Measurements from ENCODE around the gene MUC5AC.

Gene MUC5AC

DNA sequence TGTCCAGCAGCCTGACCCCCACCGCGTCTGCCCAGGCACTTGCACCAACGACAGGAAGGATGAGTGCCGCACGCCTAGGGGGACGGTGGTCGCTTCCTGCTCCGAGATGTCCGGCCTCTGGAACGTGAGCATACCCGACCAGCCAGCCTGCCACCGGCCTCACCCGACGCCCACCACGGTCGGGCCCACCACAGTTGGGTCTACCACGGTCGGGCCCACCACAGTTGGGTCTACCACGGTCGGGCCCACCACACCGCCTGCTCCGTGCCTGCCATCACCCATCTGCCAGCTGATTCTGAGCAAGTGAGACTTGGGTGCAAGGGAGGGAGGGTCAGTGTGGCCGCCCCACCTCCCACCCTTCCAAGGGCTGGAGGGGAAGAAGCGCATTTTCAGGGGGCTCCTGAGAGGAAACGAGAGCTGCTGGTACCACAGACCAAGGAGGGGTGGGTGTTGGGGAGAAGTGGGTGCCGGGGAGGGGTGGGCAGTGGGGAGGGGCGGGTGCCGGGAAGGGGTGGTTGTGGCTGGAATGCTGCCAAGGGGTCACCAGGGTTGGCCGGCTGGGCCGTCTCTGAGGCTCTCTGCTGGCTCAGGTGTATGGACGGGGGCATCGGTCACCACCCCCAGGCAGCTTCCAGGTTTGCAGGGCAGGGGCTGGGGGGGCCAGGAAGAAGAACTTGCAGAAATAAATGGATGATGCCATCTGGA, 37.4 kb downstream of the MUC5AC start:
- DNase-seq (ENCODE audit: low read depth, low spot score): no peak

DNA sequence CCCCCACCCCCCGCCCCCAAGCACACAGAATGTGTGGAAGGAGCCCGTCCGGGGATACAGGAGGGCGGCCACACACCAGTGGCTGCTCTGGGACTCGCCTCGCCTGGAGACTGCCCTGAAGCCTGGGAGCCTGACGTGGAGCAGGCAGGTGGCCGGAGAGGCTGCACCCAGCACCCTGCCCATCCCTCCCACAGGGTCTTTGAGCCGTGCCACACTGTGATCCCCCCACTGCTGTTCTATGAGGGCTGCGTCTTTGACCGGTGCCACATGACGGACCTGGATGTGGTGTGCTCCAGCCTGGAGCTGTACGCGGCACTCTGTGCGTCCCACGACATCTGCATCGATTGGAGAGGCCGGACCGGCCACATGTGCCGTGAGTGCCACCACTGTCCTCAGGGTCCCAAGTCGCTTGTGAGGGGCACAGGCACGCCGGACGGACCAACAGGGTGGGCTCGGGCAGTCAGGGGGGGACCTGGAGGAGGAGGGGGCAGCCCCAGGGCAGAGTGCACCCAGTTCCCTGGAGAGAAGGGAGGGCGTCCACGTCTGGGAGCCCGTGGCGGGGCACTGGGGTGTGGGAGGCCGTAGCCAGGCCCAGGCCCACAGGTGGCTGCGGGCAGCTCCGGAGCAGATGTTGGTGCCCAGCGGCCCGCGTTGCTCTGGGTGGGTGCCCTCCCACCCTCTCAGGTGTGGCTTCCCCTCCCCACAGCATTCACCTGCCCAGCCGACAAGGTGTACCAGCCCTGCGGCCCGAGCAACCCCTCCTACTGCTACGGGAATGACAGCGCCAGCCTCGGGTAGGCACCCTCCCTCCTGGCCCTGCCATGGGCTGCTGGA, 38.1 kb downstream of the MUC5AC start:
- no peak for DNase-seq (ENCODE audit: low read depth, low spot score)

DNA sequence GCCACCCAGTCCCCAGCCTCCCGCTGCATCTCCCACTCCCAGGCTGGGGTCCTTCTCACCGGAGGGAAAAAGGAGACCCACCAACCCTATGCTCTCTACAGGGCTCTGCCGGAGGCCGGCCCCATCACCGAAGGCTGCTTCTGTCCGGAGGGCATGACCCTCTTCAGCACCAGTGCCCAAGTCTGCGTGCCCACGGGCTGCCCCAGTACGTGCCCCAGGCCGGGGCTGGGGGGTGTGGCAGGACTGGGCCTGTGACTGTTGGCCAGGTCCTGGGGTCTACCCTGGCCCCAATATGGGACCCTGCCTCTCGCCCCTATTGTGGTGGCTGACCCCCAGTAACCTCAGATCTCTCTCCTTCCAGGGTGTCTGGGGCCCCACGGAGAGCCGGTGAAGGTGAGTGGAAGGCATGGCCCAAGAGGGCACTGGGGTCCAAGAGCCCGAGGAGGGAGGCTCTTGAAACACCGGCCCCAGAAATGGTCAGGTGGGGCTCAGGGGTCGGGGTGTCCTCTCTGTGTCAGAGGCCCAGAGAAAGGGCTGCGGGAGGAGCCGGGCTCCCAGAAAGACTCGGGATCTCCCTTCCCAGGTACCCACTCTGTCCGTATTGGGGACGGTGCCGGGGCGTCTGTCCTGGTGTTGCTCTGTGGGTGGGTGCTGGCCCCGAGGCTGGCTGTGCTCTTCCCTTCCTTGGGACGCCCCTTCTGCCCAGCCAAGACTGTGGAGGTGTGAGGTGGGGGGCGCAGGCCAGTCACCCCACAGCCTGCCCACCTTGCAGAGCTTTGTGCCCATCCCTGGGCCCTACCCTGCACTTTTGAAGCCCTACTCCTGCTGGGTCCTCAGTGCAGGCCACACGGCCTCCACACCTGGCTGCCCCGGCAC, 39.0 kb downstream of the MUC5AC start:
- DNase-seq (ENCODE audit: low read depth, low spot score): no peak

DNA sequence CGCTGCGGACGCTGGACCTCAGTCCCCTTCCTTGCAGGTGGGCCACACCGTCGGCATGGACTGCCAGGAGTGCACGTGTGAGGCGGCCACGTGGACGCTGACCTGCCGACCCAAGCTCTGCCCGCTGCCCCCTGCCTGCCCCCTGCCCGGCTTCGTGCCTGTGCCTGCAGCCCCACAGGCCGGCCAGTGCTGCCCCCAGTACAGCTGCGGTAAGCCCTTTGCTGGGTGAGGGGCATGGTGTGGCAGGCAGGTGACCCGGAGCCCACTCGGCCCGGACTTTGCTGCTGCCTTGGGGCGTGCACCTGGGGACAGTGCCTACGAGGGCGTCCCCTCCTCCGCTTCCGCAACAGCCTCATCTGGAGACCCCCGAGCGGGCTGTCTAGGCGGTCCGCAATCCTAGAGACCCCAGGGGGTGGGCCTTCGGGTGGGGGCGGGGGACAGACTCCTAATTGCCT, 39.7 kb downstream of the MUC5AC start:
- no peak for DNase-seq (ENCODE audit: low read depth, low spot score)

DNA sequence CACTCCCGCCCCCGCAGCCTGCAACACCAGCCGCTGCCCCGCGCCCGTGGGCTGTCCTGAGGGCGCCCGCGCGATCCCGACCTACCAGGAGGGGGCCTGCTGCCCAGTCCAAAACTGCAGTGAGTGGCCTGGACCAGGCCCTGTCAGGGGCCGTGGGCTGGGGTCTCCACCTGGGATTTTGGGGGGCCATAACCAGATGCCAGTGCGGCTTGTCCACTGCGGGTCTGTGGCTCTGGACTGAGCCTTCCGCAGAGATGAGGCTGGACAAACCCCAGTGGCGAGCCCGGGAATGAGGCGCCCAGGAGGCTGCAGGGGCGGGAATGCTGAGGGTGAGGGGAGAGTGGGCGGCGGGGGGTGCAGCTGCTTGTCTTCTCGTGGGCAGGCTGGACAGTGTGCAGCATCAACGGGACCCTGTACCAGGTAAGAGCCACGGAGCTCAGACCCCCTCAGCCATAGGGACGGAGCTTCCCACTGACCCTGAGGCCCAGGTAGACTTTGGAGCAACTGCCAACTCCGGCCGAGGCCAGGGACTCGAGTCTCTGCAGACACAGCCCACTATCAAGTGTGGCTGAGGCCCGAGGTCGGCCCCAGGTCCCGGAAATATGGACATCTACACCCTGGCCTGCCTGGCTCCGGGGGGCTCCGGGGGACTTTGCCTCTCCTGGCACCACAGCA, 40.3 kb downstream of the MUC5AC start:
- no peak for DNase-seq (ENCODE audit: low read depth, low spot score)

DNA sequence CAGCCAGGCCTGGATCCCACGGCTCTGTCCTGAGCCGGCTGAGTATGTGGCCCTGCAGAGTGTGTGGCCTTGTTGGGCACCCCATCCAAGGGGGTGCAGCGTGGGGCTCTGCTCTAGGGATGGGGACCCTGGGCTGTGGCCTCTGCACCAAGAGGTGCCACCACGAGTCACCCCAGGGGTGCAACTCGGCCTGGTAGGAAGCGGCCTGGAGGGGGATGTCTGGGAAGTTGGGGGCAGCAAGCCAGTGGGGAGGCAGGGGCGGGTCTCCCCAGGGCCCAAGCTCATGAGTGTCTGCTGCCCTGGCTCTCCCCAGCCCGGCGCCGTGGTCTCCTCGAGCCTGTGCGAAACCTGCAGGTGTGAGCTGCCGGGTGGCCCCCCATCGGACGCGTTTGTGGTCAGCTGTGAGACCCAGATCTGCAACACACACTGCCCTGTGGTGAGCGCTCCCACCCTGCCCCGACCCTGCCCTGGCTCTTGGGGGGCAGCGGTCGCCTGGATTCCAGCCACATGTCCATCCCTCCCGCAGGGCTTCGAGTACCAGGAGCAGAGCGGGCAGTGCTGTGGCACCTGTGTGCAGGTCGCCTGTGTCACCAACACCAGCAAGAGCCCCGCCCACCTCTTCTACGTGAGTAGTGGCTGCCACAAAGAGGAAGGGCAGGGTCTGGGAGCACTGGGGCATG, 40.9 kb downstream of the MUC5AC start:
- no peak for DNase-seq (ENCODE audit: low read depth, low spot score)

DNA sequence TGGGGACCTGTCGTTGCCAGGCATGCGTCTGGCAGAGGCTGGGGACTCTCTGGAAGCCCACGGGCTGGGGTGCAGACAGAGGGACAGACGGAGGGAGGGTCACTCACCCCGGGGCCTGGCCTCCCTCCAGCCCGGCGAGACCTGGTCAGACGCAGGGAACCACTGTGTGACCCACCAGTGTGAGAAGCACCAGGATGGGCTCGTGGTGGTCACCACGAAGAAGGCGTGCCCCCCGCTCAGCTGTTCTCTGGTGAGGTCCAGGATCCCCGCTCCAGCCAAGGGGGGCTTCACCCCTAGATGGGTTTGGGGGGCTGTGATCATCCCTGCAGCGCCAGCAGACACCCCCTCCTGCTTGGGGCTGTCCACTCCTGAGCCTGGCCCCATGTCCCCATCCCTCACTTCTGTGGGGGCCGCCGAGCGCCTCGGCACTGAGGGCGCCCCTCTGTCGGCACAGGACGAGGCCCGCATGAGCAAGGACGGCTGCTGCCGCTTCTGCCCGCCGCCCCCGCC, 41.5 kb downstream of the MUC5AC start:
- DNase-seq (ENCODE audit: low read depth, low spot score): no peak

DNA sequence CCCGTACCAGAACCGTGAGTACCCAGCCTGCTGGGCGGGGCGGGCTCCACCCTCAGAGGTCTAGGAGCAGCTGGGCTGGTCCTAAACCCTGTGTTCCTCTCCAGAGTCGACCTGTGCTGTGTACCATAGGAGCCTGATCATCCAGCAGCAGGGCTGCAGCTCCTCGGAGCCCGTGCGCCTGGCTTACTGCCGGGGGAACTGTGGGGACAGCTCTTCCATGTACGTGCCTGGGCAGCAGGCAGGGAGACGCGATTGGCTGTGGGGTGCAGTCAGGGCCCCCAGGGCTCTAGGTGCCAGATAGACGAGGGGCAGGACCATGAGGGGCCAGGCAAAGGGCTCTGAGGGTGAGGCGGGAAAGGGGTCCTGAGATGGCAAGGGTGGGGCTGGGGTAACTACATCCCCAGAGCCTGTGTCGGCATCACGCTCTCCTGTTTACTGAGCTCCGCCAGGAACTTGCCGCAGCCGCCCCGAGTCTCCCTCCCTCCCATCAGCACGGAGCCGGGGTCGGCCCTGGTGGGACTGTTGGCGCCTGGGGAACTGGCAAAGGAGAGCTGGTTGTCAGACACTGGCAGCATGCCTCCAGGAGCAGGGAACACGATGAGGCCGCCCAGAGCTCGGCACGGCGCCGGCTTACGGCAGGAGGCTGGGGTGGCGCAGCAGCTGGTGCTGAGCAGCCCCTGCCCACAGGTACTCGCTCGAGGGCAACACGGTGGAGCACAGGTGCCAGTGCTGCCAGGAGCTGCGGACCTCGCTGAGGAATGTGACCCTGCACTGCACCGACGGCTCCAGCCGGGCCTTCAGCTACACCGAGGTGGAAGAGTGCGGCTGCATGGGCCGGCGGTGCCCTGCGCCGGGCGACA, 42.2 kb downstream of the MUC5AC start:
- no peak for DNase-seq (ENCODE audit: low read depth, low spot score)

DNA sequence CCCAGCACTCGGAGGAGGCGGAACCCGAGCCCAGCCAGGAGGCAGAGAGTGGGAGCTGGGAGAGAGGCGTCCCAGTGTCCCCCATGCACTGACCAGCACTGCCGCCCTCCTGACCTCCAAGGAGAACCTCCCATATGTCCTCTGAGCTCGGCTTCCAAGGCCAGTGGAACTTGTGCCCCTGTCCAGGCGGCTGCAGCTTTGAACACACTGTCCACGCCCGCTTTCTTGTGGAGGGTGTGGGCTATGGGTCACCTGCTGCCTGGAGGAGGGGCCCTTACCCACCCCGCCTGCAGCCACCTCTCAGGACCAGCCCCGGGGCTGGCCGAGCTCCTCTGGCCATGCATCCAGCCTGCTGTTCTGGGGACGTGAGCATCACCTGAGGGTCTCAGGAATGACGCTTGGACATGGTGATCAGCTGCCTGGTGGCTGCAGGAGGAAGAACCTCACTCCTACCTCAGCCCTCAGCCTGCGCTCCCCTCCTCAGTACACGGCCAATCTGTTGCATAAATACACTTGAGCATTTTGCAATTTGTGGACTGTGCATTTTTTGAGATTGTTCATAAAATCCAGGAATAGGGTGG, 42.9 kb downstream of the MUC5AC start:
- no peak for DNase-seq (ENCODE audit: low read depth, low spot score)

DNA sequence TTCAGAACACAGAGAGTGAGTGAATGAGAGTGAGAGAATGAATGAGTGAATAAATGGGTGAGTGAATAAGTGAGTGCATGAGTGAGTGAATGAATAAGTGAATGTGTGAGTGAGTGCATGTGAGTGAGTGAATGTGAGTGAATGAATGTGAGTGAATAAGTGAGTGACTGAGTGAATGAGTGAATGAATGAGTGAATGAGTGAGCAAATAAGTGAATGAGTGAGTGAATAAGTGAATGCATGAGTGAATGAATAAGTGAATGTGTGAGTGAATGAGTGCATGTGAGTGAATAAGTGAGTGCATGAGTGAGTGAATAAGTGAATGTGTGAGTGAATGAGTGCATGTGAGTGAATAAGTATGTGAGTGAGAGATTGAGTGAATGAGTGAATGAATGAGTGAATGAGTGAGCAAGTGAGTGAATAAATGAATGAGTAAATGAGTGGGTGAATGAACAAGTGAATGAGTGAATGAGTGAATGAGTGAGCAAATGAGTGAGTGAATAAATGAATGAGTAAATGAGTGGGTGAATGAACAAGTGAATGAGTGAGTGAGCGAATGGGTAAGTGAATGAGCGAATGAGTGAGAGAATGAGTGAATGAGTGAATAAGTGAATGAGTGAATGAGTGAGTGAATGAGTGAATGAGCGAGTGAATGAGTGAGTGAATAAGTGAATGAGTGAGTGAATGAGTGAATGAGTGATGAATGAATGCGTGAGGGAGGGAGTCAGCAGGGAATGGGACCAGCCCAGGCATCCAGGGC, 43.8 kb downstream of the MUC5AC start:
- no peak for DNase-seq (ENCODE audit: low read depth, low spot score)

DNA sequence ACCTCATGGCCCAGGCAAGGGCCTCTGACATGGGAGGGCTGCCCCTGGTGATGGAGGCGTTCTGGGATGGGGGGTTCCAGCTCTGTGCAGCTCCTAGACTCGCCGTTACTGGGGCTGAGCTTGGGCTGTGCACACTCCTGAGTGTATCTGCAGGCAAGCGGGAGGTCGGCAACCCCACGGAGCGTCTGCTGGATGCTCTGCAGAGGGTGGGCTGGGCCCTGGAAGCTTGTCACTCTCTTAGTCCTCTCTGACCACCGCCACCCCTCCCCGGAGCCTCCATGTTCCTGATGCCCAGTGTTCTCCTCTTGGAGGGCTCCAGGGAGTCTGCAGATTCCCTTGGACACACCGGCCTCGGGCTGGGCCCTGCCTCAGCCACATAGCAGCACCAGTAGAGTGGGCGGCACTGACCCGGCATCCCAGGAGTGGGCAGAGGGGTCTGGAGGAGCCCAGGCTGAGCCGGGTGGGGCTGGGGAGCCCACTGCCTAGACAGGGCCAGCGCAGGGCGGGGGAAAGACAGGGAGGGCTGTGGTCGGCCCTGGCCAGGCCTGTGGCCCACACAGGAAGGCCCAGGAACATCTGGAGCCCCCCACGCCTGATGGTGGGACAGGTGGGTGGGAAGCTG, 44.5 kb downstream of the MUC5AC start:
- no peak for DNase-seq (ENCODE audit: low read depth, low spot score)

DNA sequence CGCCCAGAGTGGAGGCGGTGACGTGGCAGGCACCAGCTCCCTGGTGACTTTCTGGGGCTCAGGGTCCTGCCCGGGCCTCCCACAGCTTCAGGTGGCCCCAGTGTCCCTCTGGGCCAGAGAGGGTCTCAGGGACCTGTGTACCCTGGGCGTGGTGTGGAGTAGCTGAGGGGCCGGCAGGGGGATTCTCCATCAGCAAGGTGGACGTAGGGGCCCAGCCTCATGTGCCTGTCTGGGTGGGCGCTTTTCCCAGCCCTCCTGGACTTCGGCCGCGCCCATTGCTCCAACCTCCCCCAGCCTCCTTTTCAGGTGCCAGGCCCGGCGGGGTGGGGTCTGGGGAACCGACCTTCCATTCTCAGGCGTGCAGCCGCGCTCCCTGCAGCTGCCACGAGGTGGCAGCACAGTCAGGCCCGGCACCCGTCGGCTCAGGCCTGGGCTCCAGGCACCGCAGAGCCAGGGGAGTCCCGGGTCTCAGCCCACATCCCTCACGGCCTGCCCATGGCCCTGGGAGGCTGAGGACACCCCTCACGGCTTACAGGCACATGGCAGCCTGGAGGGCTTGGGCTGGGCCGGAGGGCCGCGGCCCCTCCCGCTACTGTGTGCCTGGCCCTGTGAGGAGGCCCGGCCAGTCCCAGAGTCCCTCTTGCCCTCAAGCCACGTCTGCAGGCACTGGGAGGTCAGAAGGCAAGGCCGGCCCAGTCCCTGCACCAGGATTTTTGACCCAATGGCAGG, 45.2 kb downstream of the MUC5AC start:
- no peak for DNase-seq (ENCODE audit: low read depth, low spot score)

DNA sequence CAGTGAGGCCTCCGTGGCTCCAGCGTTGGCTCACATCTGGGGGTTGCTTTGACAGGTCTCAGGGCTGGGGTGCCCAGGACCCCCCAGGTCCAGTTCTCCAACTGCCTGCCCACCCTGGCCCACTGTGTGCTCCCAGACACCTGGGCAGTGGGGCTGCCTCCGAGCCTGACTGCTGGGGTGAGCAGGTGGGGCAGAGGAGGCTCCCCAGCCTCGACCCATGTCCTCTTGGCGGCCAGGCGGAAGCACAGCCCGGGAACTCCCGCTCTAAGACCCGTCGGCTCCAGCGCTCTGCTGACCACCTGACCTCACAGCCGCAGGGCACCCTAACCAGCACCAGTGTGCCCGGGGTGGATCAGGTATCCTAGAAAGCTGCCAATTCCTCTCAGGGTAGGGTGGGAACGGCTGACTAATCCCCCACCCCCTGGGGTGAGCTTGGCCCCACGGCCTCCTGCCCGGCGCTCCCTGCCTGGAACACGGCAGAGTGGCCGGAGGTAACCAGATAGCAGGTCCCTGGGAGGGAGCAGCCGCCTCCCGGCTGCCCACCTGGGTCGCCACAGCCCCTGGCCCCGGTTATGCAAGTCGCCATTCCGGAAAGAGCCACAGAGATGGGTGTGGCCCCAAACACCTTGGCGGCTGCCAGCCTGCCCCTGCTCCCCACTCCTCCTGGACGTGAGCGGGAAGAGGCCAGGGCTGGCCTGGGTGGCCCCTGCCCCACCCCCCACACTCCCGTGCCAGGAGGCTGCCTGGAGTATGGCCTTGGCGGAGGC, 45.9 kb downstream of the MUC5AC start:
- DNase-seq (ENCODE audit: low read depth, low spot score): no peak

DNA sequence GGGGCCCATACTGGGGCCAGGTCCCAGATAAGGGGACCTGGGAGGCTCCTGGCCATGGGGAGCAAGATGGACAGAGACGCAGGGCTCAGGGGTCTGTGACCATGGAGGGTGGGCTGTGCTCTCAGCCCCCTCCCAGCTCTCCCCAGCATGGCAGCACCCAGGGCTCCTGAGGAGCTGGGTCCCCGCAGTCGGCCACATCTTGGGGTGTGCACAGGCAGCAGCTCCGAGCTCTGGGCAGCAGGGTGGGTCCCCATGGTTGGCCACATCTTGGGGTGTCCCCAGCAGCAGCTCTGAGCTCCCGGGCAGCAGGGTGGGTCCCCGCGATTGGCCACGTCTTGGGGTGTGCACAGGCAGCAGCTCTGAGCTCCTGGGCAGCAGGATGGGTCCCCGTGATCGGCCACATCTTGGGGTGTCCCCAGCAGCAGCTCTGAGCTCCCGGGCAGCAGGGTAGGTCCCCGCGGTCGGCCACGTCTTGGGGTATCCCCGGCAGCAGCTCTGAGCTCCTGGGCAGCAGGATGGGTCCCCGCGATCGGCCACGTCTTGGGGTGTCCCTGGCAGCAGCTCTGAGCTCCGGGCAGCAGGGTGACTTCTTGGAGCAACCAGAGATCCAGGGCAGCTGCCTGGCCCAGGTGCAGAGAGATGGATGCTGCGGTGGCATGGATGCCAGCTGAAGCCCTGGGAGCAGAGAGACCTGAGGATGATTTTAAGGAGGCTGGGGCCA, 46.8 kb downstream of the MUC5AC start:
- no peak for DNase-seq (ENCODE audit: low read depth, low spot score)

DNA sequence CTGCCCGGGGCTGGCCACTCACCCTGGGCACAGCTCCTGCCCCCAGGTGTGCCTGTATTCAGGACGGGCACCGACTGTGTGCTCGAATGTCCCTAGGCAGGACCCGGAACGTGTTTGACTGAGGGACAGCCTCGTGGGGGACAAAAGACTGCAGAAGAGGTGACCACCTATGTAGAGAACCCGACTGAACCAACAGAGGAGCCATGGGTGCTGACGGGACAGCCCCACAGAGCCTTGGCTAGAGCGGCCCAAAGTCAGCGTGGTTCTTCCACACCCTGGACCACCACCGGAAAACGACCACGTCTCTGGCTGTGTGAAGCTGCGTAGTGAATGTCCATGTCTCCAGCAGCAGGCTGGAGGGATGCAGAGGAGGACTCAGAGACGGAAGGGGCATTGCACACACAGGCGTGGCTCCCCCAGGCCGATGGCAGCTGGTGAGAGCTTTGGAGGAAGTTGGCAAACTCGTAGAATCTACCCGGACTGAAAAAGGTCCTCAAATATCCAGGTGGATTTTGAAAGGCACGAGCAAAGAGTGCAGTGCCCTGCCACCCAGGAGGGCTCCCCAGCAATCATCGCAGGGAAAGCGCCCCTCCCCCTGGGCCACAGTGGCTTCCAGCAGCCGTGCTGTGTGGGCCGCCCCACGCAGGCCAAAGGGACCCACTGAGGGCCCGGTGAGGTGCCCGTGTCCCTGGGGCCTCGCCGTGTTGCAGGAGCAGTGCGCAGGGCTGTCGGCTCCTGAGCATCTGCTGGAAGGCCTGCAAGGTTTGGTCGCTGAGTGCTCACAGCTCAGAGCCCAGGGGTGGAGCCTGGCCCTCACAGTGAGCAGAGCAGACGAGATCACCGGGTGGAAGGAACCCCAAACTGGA, 47.6 kb downstream of the MUC5AC start:
- no peak for DNase-seq (ENCODE audit: low read depth, low spot score)

All from brain pericyte (primary cell).